SJCRH30 (cell line): ENCODE data around the gene GAS7. TPM values are rescaled to one million over a fixed set of nuclear protein-coding genes. Genes with fewer than 3 reads are reported as not detected.

Source experiments
- DNase-seq, 2 experiments: peaks; one replicate each; pipeline ENCODE4 v3.0.0-alpha.2; 2015 to 2020
- H3K27ac ChIP-seq: fragments of 250-450 bp; sonication (Bioruptor Pico); 2 replicates; pipeline ENCODE4 v1.5.1; 2020; ENCODE audit warnings: mild to moderate bottlenecking, moderate library complexity
- H3K27me3 ChIP-seq: fragments of 250-450 bp; sonication (Bioruptor Pico); 2 replicates; pipeline ENCODE4 v1.5.1; 2020; ENCODE audit warnings: mild to moderate bottlenecking, moderate library complexity
- H3K36me3 ChIP-seq: fragments of 250-450 bp; sonication (Bioruptor Pico); 2 replicates; pipeline ENCODE4 v1.5.1; 2020; ENCODE audit warnings: mild to moderate bottlenecking, moderate library complexity
- H3K4me1 ChIP-seq: fragments of 250-450 bp; sonication (Bioruptor Pico); 2 replicates; pipeline ENCODE4 v1.5.1; 2020; ENCODE audit warnings: mild to moderate bottlenecking, moderate library complexity
- H3K4me3 ChIP-seq: fragments of 250-450 bp; sonication (Bioruptor Pico); 2 replicates; pipeline ENCODE4 v1.5.1; 2020; ENCODE audit warnings: mild to moderate bottlenecking, moderate library complexity
- H3K9me3 ChIP-seq: fragments of 250-450 bp; sonication (Bioruptor Pico); replicated peaks from 2 replicates; pipeline ENCODE4 v1.5.1; 2020; ENCODE audit warnings: mild to moderate bottlenecking, moderate library complexity
- total RNA-seq: library from RNA; depleted of rRNA; stranded (reverse); fragments of >200 nt; shearing (Covaris generic); gene quantifications from 2 replicates; pipeline ENCODE4 v1.2.3, GENCODE V29; 2014; rRNA removed

GAS7 gene
- total RNA-seq, 1 experiment from 2014 or later = 0.91 TPM

- Histone ChIP-seq H3K27ac (no peak overlapping the region), H3K4me1 (no peaks in the 10 kb centered on the region), H3K4me3 (no peak overlapping the region), H3K36me3 (no peaks in the 10 kb centered on the region), H3K27me3 (no peaks in the 10 kb centered on the region), H3K9me3 (no peaks in the 10 kb centered on the region)
- no peak for DNase-seq
These were observed 320.1 kb downstream of the GAS7 start for GRCh38 chr17:9878356-9878755.

GRCh38 chr17:9875441-9875840 lies 323.0 kb downstream of the GAS7 start:
- no peaks in the 10 kb centered on the region for H3K36me3 ChIP-seq
- no peaks in the 10 kb centered on the region for H3K27me3 ChIP-seq
- no peaks in the 10 kb centered on the region for H3K9me3 ChIP-seq
- no peak overlapping the region for H3K27ac ChIP-seq
- no peaks in the 10 kb centered on the region for H3K4me1 ChIP-seq
- no peak for DNase-seq
- no peak overlapping the region for H3K4me3 ChIP-seq

GRCh38 chr17:9874722-9875121 lies 323.7 kb downstream of the GAS7 start:
- H3K9me3 ChIP-seq = no peaks in the 10 kb centered on the region
- no peaks in the 10 kb centered on the region for H3K4me1 ChIP-seq
- no peak overlapping the region for H3K27ac ChIP-seq
- no peaks in the 10 kb centered on the region for H3K27me3 ChIP-seq
- no peak for DNase-seq
- no peak overlapping the region for H3K4me3 ChIP-seq
- H3K36me3 ChIP-seq = no peaks in the 10 kb centered on the region

- no peaks in the 10 kb centered on the region for H3K9me3 ChIP-seq
- H3K4me3 ChIP-seq = no peak overlapping the region
- no peaks in the 10 kb centered on the region for H3K36me3 ChIP-seq
- no peak overlapping the region for H3K27ac ChIP-seq
- H3K27me3 ChIP-seq = no peaks in the 10 kb centered on the region
- DNase-seq = no peak
- no peaks in the 10 kb centered on the region for H3K4me1 ChIP-seq
These were observed 325.6 kb downstream of the GAS7 start for GRCh38 chr17:9872852-9873251.

- DNase-seq = no peak
- Histone ChIP-seq H3K27ac (no peak overlapping the region), H3K4me1 (no peaks in the 10 kb centered on the region), H3K9me3 (no peaks in the 10 kb centered on the region), H3K4me3 (no peak overlapping the region), H3K36me3 (no peaks in the 10 kb centered on the region), H3K27me3 (no peaks in the 10 kb centered on the region)
These were observed 329.9 kb downstream of the GAS7 start for GRCh38 chr17:9868552-9868951.

- Histone ChIP-seq H3K27me3 (no peaks in the 10 kb centered on the region), H3K4me3 (no peak overlapping the region), H3K9me3 (no peaks in the 10 kb centered on the region), H3K4me1 (no peaks in the 10 kb centered on the region), H3K36me3 (no peaks in the 10 kb centered on the region), H3K27ac (no peak overlapping the region)
- no peak for DNase-seq
These were observed 332.8 kb downstream of the GAS7 start for GRCh38 chr17:9865586-9865985.

GRCh38 chr17:9862949-9863348 lies 335.5 kb downstream of the GAS7 start:
- Histone ChIP-seq H3K4me3 (no peak overlapping the region), H3K36me3 (no peaks in the 10 kb centered on the region), H3K4me1 (no peaks in the 10 kb centered on the region), H3K9me3 (no peaks in the 10 kb centered on the region), H3K27ac (no peak overlapping the region), H3K27me3 (no peaks in the 10 kb centered on the region)
- no peak for DNase-seq

- no peaks in the 10 kb centered on the region for H3K27me3 ChIP-seq
- no peaks in the 10 kb centered on the region for H3K9me3 ChIP-seq
- H3K36me3 ChIP-seq = no peaks in the 10 kb centered on the region
- no peak overlapping the region for H3K27ac ChIP-seq
- H3K4me1 ChIP-seq = no peaks in the 10 kb centered on the region
- H3K4me3 ChIP-seq = no peak overlapping the region
- DNase-seq = no peak
These were observed 336.2 kb downstream of the GAS7 start for GRCh38 chr17:9862220-9862619.

GRCh38 chr17:9860851-9861250 lies 337.6 kb downstream of the GAS7 start:
- no peak overlapping the region for H3K27ac ChIP-seq

More at GRCh38 chr17:9860851-9861250, 337.6 kb downstream of the GAS7 start:
- Histone ChIP-seq H3K4me1 (no peaks in the 10 kb centered on the region), H3K9me3 (no peaks in the 10 kb centered on the region), H3K27me3 (no peaks in the 10 kb centered on the region), H3K4me3 (no peak overlapping the region), H3K36me3 (no peaks in the 10 kb centered on the region)
- DNase-seq = no peak

Other genes starting within 250 kb of the GAS7 start
- 0.46 and 0.57 TPM in 2 replicates for gene MYH13, start 174.4 kb upstream of the GAS7 start, total RNA-seq
- 0.16 and 0.18 TPM in 2 replicates for gene MYH8, start 223.3 kb upstream of the GAS7 start, total RNA-seq